ENCODE results near the gene TFF2.

Gene TFF2

GRCh38 chr21:42317826-42318746 lies 32.7 kb downstream of the TFF2 start:
- DNase-seq, result no peak

GRCh38 chr21:42317341-42317741 lies 33.5 kb downstream of the TFF2 start:
- DNase-seq, result no peak

GRCh38 chr21:42316891-42317290 lies 33.9 kb downstream of the TFF2 start:
- no peak for DNase-seq

- DNase-seq, result no peak
These were observed 35.4 kb downstream of the TFF2 start, which contains the start of gene TFF3 for GRCh38 chr21:42315296-42315891. Gene TFF3 (minus strand): TSS chr21:42315409. CDS start chr21:42315374, 35 bp downstream.

- DNase-seq, result no peak
These were observed 36.0 kb downstream of the TFF2 start for GRCh38 chr21:42314616-42315295.

GRCh38 chr21:42313501-42313969 lies 37.3 kb downstream of the TFF2 start:
- no peak for DNase-seq

GRCh38 chr21:42312626-42313104 lies 38.1 kb downstream of the TFF2 start:
- DNase-seq, result no peak

- DNase-seq, result no peak
These were observed 38.8 kb downstream of the TFF2 start for GRCh38 chr21:42311816-42312625.

- DNase-seq, result no peak
These were observed 39.6 kb downstream of the TFF2 start for GRCh38 chr21:42311160-42311559.

- DNase-seq, result no peak
These were observed 40.3 kb downstream of the TFF2 start for GRCh38 chr21:42310411-42311001.

GRCh38 chr21:42309753-42310213 lies 41.0 kb downstream of the TFF2 start:
- peak; percentile 70 for DNase-seq

GRCh38 chr21:42308914-42309752 lies 41.7 kb downstream of the TFF2 start:
- no peak for DNase-seq

- no peak for DNase-seq
These were observed 42.5 kb downstream of the TFF2 start for GRCh38 chr21:42308161-42308913.

- no peak for DNase-seq
These were observed 43.7 kb downstream of the TFF2 start for GRCh38 chr21:42307106-42307505.

GRCh38 chr21:42306366-42307035 lies 44.3 kb downstream of the TFF2 start:
- DNase-seq, result no peak

GRCh38 chr21:42305707-42306147 lies 45.1 kb downstream of the TFF2 start:
- DNase-seq, result no peak

- DNase-seq, result no peak
These were observed 46.0 kb downstream of the TFF2 start for GRCh38 chr21:42304556-42305454.

- no peak for DNase-seq
These were observed 47.4 kb downstream of the TFF2 start for GRCh38 chr21:42303443-42303842.
